Measurements from ENCODE around the gene RAB44. TPM values are rescaled to one million over a fixed set of nuclear protein-coding genes. Genes with fewer than 3 reads are reported as not detected.
"Not testable (repeated sequence)": the region's sequence is repeated elsewhere in the genome, so short reads cannot be mapped to it uniquely, and the experiment has no call there.

RAB44 gene, protein sequence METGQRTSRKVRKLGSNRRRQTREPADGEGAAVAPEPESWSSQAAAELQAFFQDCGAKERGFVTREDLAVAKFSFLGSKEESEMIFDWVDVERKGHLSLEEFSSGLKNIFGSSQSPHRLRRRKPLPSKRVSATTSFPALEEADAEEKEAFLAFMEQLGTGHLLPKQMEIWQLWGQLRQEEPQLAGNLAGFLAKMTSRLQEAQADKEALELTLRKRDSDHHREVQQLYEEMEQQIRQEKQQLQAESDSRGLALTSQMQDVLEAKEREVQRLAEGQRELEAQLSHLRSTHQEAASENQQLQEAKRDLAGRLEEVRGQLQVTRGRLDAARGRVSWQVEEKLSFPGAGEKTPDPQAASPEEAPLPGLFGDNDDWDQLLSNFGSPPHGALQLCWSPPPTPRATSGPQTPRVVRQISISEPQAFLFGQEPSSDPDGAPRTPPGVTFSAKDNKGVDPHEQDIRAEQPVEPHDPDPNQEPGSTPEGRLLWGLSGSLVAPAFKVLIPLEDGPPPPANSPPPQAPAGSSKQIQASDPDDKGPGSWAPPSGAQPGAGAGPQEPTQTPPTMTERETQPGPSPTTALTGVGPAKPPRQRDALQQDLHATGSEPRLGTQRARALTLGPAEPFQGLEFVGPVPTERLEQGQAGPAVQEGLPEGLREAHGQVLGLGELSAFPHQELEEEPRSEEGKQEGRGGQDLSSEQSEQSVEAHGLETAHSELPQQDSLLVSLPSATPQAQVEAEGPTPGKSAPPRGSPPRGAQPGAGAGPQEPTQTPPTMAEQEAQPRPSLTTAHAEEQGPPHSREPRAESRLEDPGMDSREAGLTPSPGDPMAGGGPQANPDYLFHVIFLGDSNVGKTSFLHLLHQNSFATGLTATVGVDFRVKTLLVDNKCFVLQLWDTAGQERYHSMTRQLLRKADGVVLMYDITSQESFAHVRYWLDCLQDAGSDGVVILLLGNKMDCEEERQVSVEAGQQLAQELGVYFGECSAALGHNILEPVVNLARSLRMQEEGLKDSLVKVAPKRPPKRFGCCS
- not detected for polyA plus RNA-seq (2013, experiment 1 of 4)
- polyA plus RNA-seq (2013, experiment 2 of 4): 0.04 TPM
- not detected for polyA plus RNA-seq (2013, experiment 3 of 4)
- not detected for polyA plus RNA-seq (2013, experiment 4 of 4)

DNA sequence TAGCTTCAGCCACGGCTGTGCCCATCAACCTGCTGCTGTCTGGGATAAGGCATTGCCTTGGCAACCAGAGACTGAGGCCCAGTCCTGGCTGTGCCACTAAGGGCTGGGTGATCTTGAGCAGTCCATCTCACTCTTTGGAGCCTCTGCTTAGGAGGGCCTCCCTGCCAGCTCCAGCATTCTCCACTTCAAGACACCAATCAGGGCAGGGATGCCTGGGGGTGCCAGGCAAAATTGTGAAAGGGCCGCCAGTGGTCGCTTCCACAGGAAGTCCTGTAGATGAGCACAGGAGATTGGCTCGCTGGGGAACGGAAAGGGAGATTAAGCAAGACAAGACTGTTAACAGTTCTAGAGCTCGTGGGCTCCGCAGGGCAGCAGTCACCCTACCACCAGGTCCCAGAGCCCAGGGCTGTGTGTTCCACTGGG, at the start of gene RAB44:
TSS of gene RAB44 (plus strand) at position 346 of the 423 bp plus-strand sequence. CDS start 6,410 bp downstream, outside the sequence.
- Histone ChIP-seq H3K27ac (ENCODE audit: insufficient read depth, low read depth, low read length, poor library complexity, severe bottlenecking) (no peak within 1 kb of the TSS), H3K36me3 (ENCODE audit: control insufficient read depth, insufficient read depth, low read length) (no peaks in the 10 kb centered on the region), H3K4me3 (ENCODE audit: insufficient read depth, low read depth, low read length) (no peak within 1 kb of the TSS), H3K4me1 (ENCODE audit: control insufficient read depth, insufficient read depth, low read length) (no peaks in the 10 kb centered on the region), H3K27me3 (ENCODE audit: control insufficient read depth, insufficient read depth, low read length, poor library complexity, severe bottlenecking) (no peaks in the 10 kb centered on the region), H3K9me3 (ENCODE audit: control insufficient read depth, low read length) (no peaks in the 10 kb centered on the region)
- WGBS, 2 experiments: 89 to 91% methylated on average over 7 of the region's 7 CpGs

DNA sequence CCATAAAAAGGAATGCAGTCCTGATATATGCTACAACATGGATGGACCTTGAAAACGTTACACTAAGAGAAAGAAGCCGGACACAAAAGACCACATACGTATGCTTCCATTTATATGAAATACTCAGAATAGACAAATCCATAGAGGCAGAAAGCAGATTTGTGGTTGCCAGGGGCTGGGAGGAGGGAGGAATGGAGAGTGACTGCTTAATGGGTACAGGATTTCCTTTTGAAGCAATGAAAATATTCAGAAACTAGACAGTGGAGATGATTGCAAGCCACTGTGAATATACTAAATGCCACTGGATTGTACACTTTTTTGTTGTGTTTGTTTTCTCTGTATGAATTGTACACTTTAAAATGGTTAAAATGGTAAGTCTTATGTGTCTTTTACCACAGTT, 48.5 kb upstream of the RAB44 start:
- no peaks in the 10 kb centered on the region for H3K4me1 ChIP-seq (ENCODE audit: control insufficient read depth, insufficient read depth, low read length)
- H3K4me3 ChIP-seq (ENCODE audit: insufficient read depth, low read depth, low read length): no peak overlapping the region
- 97 to 100% methylated on average over 3 of the region's 3 CpGs for WGBS, 2 experiments
- H3K27ac ChIP-seq (ENCODE audit: insufficient read depth, low read depth, low read length, poor library complexity, severe bottlenecking): no peak overlapping the region
- H3K36me3 ChIP-seq (ENCODE audit: control insufficient read depth, insufficient read depth, low read length): no peaks in the 10 kb centered on the region
- no peaks in the 10 kb centered on the region for H3K9me3 ChIP-seq (ENCODE audit: control insufficient read depth, low read length)
- no peaks in the 10 kb centered on the region for H3K27me3 ChIP-seq (ENCODE audit: control insufficient read depth, insufficient read depth, low read length, poor library complexity, severe bottlenecking)

DNA sequence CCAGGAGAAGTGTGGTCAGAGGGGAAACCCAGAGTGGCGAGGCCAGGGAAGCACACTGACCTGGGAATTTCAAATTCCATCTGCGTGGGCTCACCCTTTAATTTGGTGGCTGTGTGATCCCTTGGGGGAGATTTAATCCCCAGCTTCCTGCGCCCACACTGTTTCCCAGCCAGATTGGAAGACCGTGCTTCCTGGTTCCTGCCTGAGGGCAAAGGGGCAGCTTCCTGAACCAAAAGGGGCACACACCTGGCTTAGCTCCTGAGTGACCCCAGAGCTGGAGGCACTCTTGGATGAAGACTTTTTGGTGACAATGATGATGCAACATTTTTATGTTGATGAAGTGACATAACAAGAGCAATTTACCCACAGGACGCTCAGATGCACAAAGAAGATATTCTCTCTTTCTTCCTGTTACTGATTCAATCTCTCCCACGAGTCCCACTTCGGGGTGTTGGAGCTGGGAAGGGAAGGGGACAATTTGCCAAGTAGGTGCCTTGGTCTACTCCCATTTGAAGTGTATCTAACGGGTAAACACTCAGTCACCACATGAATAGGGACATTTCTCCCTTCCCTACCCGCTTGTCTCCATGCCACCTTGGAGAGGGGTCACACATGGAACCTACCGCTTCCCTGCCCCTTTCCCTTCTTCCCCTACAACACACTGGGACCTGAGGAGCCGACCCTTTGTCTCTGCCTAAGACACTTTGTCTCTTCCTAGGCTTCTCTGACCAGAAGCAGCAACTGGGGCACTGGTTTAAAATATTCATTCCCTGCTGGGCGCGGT, 47.7 kb upstream of the RAB44 start:
- Histone ChIP-seq H3K4me3 (ENCODE audit: insufficient read depth, low read depth, low read length) (no peak overlapping the region), H3K4me1 (ENCODE audit: control insufficient read depth, insufficient read depth, low read length) (no peaks in the 10 kb centered on the region), H3K36me3 (ENCODE audit: control insufficient read depth, insufficient read depth, low read length) (no peaks in the 10 kb centered on the region), H3K27me3 (ENCODE audit: control insufficient read depth, insufficient read depth, low read length, poor library complexity, severe bottlenecking) (no peaks in the 10 kb centered on the region), H3K9me3 (ENCODE audit: control insufficient read depth, low read length) (no peaks in the 10 kb centered on the region), H3K27ac (ENCODE audit: insufficient read depth, low read depth, low read length, poor library complexity, severe bottlenecking) (no peak overlapping the region)
- 83 to 86% methylated on average over 13 of the region's 13 CpGs for WGBS, 2 experiments

DNA sequence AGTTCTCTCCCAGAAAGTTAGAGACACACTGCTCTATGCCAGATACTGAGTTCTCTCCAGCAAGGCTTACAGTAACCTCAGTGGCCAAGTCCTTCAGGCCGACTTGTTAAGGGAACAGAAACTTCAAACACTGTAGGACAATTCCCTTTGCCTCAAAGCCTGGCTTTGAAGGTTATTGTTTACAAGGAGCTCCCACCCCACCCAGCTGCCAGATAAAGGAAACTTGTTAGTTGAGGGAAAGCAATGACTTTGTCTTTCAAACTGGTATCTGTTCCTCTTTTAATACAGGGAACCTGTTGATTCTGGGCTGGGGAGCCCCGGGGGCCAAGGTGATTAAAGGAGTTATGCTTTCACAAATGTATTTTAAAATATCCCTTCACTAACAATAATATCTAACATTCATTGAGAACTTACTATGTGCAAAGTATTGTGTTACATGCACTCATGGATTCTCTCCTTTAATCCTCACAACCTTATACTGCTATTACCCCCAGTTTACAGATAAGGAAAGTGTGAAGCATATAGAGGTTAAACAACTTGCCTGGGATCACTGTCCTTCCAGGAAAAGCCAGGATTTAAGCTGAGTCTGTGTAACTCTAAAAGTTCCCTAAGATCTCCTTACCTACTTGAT, 46.7 kb upstream of the RAB44 start:
- Histone ChIP-seq H3K4me1 (ENCODE audit: control insufficient read depth, insufficient read depth, low read length) (no peaks in the 10 kb centered on the region), H3K27ac (ENCODE audit: insufficient read depth, low read depth, low read length, poor library complexity, severe bottlenecking) (no peak overlapping the region), H3K36me3 (ENCODE audit: control insufficient read depth, insufficient read depth, low read length) (no peaks in the 10 kb centered on the region), H3K9me3 (ENCODE audit: control insufficient read depth, low read length) (no peaks in the 10 kb centered on the region), H3K4me3 (ENCODE audit: insufficient read depth, low read depth, low read length) (no peak overlapping the region), H3K27me3 (ENCODE audit: control insufficient read depth, insufficient read depth, low read length, poor library complexity, severe bottlenecking) (no peaks in the 10 kb centered on the region)
- WGBS, 2 experiments: 26 to 59% methylated on average over 1 to 2 of the region's 2 CpGs

DNA sequence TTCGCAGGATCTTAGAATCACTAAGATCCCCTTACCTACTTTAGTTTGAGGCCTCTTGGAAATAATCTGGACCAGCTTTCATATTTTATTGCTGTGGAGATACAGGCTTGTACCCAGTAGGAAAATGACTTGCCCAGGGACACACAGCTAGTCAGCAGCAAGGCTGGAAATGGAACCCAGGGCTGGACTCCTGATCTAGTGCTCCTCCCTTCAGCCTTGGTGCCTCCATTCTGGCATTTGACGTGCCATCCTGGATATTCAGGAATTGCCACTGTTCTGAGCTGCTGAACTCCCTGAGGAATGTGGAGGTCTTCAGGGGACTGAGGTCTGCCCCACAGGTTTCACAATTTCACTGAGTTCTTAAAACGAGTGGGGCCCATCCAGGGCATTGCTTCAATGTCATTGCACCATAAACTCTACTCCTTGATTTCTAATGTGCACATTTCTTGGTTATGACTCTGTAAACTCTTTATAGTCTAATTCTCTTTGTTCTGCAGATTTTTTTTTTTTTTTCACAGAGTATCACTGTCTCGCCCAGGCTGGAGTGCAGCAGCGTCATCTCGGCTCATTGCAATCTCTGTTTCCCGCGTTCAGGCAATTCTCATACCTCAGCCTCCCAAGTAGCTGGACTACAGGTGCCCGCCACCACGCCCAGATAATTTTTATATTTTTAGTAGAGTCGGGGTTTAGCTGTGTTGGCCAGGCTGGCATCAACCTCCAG, 45.8 kb upstream of the RAB44 start:
- H3K4me3 ChIP-seq (ENCODE audit: insufficient read depth, low read depth, low read length): no peak overlapping the region
- no peaks in the 10 kb centered on the region for H3K4me1 ChIP-seq (ENCODE audit: control insufficient read depth, insufficient read depth, low read length)
- no peaks in the 10 kb centered on the region for H3K36me3 ChIP-seq (ENCODE audit: control insufficient read depth, insufficient read depth, low read length)
- WGBS, 2 experiments: 89 to 94% methylated on average over 11 of the region's 11 CpGs
- no peak overlapping the region for H3K27ac ChIP-seq (ENCODE audit: insufficient read depth, low read depth, low read length, poor library complexity, severe bottlenecking)
- no peaks in the 10 kb centered on the region for H3K27me3 ChIP-seq (ENCODE audit: control insufficient read depth, insufficient read depth, low read length, poor library complexity, severe bottlenecking)
- H3K9me3 ChIP-seq (ENCODE audit: control insufficient read depth, low read length): no peaks in the 10 kb centered on the region

DNA sequence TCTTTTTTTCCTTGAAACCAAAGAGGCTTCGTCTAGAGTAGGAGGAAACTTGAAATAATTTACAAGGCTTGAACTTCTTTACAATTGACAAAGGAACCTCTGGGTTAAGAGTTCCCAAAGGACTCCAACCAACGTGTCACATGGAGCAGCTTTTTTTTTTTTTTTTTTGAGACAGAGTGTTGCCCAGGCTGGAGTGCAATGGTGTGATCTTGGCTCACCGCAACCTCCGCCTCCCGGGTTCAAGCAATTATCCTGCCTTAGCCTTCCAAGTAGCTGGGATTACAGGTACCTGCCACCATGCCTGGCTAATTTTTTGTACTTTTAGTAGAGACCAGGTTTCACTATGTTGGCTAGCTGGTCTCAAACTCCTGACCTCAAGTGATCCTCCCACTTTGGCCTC, 43.2 kb upstream of the RAB44 start:
- not testable (repeated sequence) for H3K9me3 ChIP-seq (ENCODE audit: control insufficient read depth, low read length); H3K36me3 ChIP-seq (ENCODE audit: control insufficient read depth, insufficient read depth, low read length); H3K27me3 ChIP-seq (ENCODE audit: control insufficient read depth, insufficient read depth, low read length, poor library complexity, severe bottlenecking); H3K4me1 ChIP-seq (ENCODE audit: control insufficient read depth, insufficient read depth, low read length); H3K27ac ChIP-seq (ENCODE audit: insufficient read depth, low read depth, low read length, poor library complexity, severe bottlenecking); H3K4me3 ChIP-seq (ENCODE audit: insufficient read depth, low read depth, low read length)
- WGBS, 2 experiments: 92 to 94% methylated on average over 4 to 5 of the region's 5 CpGs

DNA sequence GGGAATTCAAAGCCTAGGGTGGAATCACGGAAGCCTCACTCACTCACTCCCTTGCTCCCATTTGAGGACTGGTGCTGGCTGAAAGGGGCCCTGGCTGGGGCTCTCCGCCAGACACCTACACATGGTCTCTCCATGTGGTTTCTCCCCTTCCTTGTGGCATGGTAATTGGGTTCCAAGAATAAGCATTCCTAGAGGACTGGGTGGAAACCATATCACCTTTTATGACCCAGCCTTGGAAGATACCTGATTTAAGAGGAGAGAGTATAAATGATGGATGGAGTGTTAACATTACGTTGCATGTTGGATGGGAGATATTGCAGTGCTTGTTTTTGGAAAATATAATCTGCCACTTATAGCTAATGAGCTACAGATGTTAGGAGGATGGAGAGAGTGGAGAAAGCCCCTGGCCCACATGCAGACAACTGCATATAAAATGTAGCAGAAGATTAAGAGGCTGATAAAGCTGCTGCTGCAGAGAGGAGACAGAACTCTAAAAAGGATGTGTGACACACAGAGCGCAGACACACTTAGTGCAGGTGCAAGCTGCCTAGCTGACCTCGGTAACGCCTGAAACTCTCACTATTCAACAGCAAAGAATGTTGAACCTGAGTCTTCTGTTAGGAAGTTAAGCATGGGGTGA, 42.4 kb upstream of the RAB44 start:
- no peak overlapping the region for H3K27ac ChIP-seq (ENCODE audit: insufficient read depth, low read depth, low read length, poor library complexity, severe bottlenecking)
- H3K4me1 ChIP-seq (ENCODE audit: control insufficient read depth, insufficient read depth, low read length): no peaks in the 10 kb centered on the region
- no peaks in the 10 kb centered on the region for H3K27me3 ChIP-seq (ENCODE audit: control insufficient read depth, insufficient read depth, low read length, poor library complexity, severe bottlenecking)
- WGBS, 2 experiments: 74 to 89% methylated on average over 6 of the region's 6 CpGs
- no peaks in the 10 kb centered on the region for H3K36me3 ChIP-seq (ENCODE audit: control insufficient read depth, insufficient read depth, low read length)
- H3K4me3 ChIP-seq (ENCODE audit: insufficient read depth, low read depth, low read length): no peak overlapping the region
- H3K9me3 ChIP-seq (ENCODE audit: control insufficient read depth, low read length): no peaks in the 10 kb centered on the region

DNA sequence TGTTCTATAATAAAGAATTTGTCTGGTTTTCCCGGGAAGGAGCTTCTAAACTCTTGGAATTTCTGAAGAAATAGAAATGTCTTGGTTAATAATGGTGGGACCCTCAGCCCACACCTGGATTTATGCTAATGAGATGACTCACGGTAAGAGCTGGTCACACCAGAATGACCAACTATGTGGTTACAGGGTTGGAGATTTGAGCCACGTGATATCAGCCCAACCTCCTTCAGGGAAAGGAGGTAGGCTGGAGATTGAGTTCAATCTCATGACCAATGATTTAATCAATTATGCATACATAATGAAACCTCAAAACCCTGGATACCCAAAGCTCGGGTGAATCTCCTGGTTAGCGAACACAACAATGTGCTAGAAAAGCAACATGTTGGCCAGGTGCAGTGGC, 41.2 kb upstream of the RAB44 start:
- 75 to 79% methylated on average over 5 of the region's 5 CpGs for WGBS, 2 experiments
- Histone ChIP-seq H3K4me1 (ENCODE audit: control insufficient read depth, insufficient read depth, low read length) (no peaks in the 10 kb centered on the region), H3K27me3 (ENCODE audit: control insufficient read depth, insufficient read depth, low read length, poor library complexity, severe bottlenecking) (no peaks in the 10 kb centered on the region), H3K9me3 (ENCODE audit: control insufficient read depth, low read length) (no peaks in the 10 kb centered on the region), H3K36me3 (ENCODE audit: control insufficient read depth, insufficient read depth, low read length) (no peaks in the 10 kb centered on the region), H3K27ac (ENCODE audit: insufficient read depth, low read depth, low read length, poor library complexity, severe bottlenecking) (no peak overlapping the region), H3K4me3 (ENCODE audit: insufficient read depth, low read depth, low read length) (no peak overlapping the region)
